ENCODE measurements around the gene SLC35B2.

SLC35B2 gene

GRCh38 chr6:44257025-44257752 lies at the start of gene SLC35B2:
SLC35B2 (minus strand) TSS chr6:44257528; CDS start chr6:44257410, 118 bp downstream.
- peak; percentile 52 to 84 for DNase-seq

- DNase-seq, result no peak
These were observed 49.4 kb upstream of the SLC35B2 start for GRCh38 chr6:44306710-44307109.

GRCh38 chr6:44305200-44305725 lies 47.9 kb upstream of the SLC35B2 start:
- DNase-seq, result no peak

GRCh38 chr6:44304282-44305199 lies 47.2 kb upstream of the SLC35B2 start:
- DNase-seq, result peak in 1 of 2 experiments; percentile 23

- DNase-seq, result no peak
These were observed 46.5 kb upstream of the SLC35B2 start for GRCh38 chr6:44303842-44304241.

- no peak for DNase-seq
These were observed 45.5 kb upstream of the SLC35B2 start for GRCh38 chr6:44302856-44303255.

- no peak for DNase-seq
These were observed 44.6 kb upstream of the SLC35B2 start for GRCh38 chr6:44301782-44302564.

GRCh38 chr6:44301106-44301505 lies 43.8 kb upstream of the SLC35B2 start:
- DNase-seq, result no peak

- DNase-seq, result no peak
These were observed 43.0 kb upstream of the SLC35B2 start for GRCh38 chr6:44300292-44300823.

GRCh38 chr6:44298864-44299263 lies 41.5 kb upstream of the SLC35B2 start:
- no peak for DNase-seq

GRCh38 chr6:44298055-44298803 lies 40.9 kb upstream of the SLC35B2 start:
- no peak for DNase-seq

- peak; percentile 50 to 63 for DNase-seq
These were observed 40.0 kb upstream of the SLC35B2 start for GRCh38 chr6:44297063-44298038.

GRCh38 chr6:44294832-44295791 lies 37.8 kb upstream of the SLC35B2 start:
- no peak for DNase-seq

- no peak for DNase-seq
These were observed 35.5 kb upstream of the SLC35B2 start for GRCh38 chr6:44292661-44293365.

GRCh38 chr6:44291841-44292240 lies 34.5 kb upstream of the SLC35B2 start:
- DNase-seq, result no peak

- DNase-seq, result no peak
These were observed 32.5 kb upstream of the SLC35B2 start for GRCh38 chr6:44289726-44290260.

- DNase-seq, result no peak
These were observed 29.4 kb upstream of the SLC35B2 start for GRCh38 chr6:44286747-44287146.

- no peak for DNase-seq
These were observed 28.9 kb upstream of the SLC35B2 start for GRCh38 chr6:44286285-44286565.

Data from NCI-H2081 (cell line).